SU-DHL-6 (cell line): ENCODE data around the gene PRMT3.

Experiments used
- H2AFZ ChIP-seq: fragments of 200-600 bp; sonication (generic); 2 replicates; pipeline ENCODE4 v1.6.1; 2014; ENCODE audit warnings: low read depth, mild to moderate bottlenecking, moderate library complexity, mixed read lengths, antibody characterized with exemption, low read length; ENCODE audit not compliant: severe bottlenecking
- H3F3A ChIP-seq: fragments of 200-600 bp; shearing (Covaris generic); 2 replicates; pipeline ENCODE4 v1.6.0; 2016; ENCODE audit warnings: antibody characterized with exemption, mild to moderate bottlenecking; ENCODE audit not compliant: insufficient read depth
- H3K27ac ChIP-seq: fragments of 200-600 bp; sonication (generic); 2 replicates; pipeline ENCODE4 v1.5.1; 2016; ENCODE audit warnings: low read depth, mild to moderate bottlenecking, low read length, moderate library complexity, mixed read lengths
- H3K27me3 ChIP-seq: fragments of 200-600 bp; sonication (generic), shearing (Covaris generic); 2 replicates; pipeline ENCODE4 v1.6.0; 2014; ENCODE audit warnings: mild to moderate bottlenecking, low read length
- H3K36me3 ChIP-seq: fragments of 200-600 bp; sonication (generic); 2 replicates; pipeline ENCODE4 v1.6.1; 2014; ENCODE audit warnings: mild to moderate bottlenecking, low read length, mixed read lengths
- H3K4me2 ChIP-seq: fragments of 300-600, 200-600 bp; shearing (Covaris generic), sonication (generic); 2 replicates; pipeline ENCODE4 v1.6.0; 2014; ENCODE audit warnings: low read length, low read depth, mild to moderate bottlenecking; ENCODE audit not compliant: poor library complexity, severe bottlenecking
- H3K4me3 ChIP-seq: fragments of 200-600 bp; sonication (generic); 2 replicates; pipeline ENCODE4 v1.5.1; 2014; ENCODE audit warnings: antibody characterized with exemption, low read length, mild to moderate bottlenecking, mixed read lengths; ENCODE audit not compliant: insufficient read depth, poor library complexity, severe bottlenecking
- H3K79me2 ChIP-seq: fragments of 200-600 bp; sonication (generic); 2 replicates; pipeline ENCODE4 v1.6.1; 2014; ENCODE audit warnings: mild to moderate bottlenecking, low read length, moderate library complexity; ENCODE audit not compliant: insufficient read depth
- H3K9ac ChIP-seq: fragments of 200-600 bp; sonication (generic); 2 replicates; pipeline ENCODE4 v1.7.0; 2014; ENCODE audit warnings: mild to moderate bottlenecking, low read length
- H3K9me2 ChIP-seq: fragments of 200-600 bp; sonication (generic); replicated peaks from 2 replicates; pipeline ENCODE4 v1.6.1; 2014; ENCODE audit warnings: low read length; ENCODE audit not compliant: insufficient read depth
- H3K9me3 ChIP-seq: fragments of 200-600 bp; sonication (generic); 2 replicates; pipeline ENCODE4 v1.6.1; 2014; ENCODE audit warnings: low read length, mixed read lengths; ENCODE audit not compliant: insufficient read depth
- H4K20me1 ChIP-seq: fragments of 200-600 bp; sonication (generic); 2 replicates; pipeline ENCODE4 v1.6.1; 2014; ENCODE audit warnings: low read depth, mild to moderate bottlenecking, antibody characterized with exemption, low read length, moderate library complexity, mixed read lengths
- CTCF ChIP-seq: fragments of 200-600 bp; sonication (generic); IDR thresholded peaks from one replicate; pipeline ENCODE4 v1.5.1; 2017; ENCODE audit warnings: antibody characterized with exemption, mild to moderate bottlenecking, low read length, moderate library complexity; ENCODE audit not compliant: insufficient read depth, poor library complexity, severe bottlenecking
- EZH2phosphoT487 ChIP-seq: fragments of 200-600 bp; sonication (generic), shearing (Covaris generic); conservative IDR thresholded peaks from 2 replicates; pipeline ENCODE4 v1.6.1; 2018; ENCODE audit warnings: mild to moderate bottlenecking, antibody characterized with exemption, low read length, moderate library complexity, mixed read lengths

PRMT3 gene

DNA sequence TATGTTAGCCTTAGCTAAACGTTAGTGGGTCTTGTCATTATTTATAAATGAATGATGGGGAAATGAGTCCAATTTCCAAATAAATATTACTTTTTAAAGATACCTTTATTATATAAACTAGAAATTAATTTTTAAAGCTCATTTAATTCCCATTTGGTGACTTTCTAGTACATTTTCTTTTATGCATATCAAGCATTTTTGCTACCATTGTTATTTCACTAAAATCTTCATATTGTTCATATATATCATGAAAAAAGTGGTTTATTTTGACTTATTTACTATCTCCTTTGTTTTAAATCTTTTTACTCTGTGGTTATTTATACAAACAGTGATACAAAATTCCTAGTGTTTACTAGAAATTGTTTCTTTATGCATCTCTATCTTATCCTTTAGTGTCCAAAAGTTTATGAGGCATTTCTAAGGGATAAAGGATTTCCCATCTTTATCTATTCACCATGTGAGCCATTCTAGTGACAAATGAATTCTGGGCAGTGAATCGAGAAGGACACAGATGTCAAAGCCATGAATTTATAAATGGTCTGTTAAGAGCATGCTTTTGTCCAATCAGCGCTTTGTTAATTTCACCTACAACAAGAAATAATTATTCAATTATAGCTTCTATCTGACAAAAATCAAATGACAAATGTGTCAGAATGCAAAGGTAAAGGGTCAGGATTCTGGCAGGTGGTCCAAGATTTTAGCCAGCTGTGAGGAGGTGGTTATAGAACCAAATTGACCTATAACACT lies 70.6 kb downstream of the PRMT3 start:
- H3K9ac ChIP-seq: no peak overlapping the region
- H3K9me2 ChIP-seq: no peaks in the 10 kb centered on the region
- H4K20me1 ChIP-seq: 0 out of 2 replicates have a peak, but pooled peaks cover 3% of the 10 kb centered on the region
- TF ChIP-seq EZH2phosphoT487 (no peak), CTCF (no peak)
- peaks cover 49% of the 10 kb centered on the region; the same call in 1 of the 2 replicates for H3K36me3 ChIP-seq
- no peak overlapping the region for H2AFZ ChIP-seq
- H3K27me3 ChIP-seq: no peaks in the 10 kb centered on the region
- no peaks in the 10 kb centered on the region for H3K9me3 ChIP-seq
- no peak overlapping the region for H3K4me2 ChIP-seq
- no peak overlapping the region for H3K27ac ChIP-seq
- no peak overlapping the region for H3K4me3 ChIP-seq
- no peaks in the 10 kb centered on the region for H3F3A ChIP-seq
- H3K79me2 ChIP-seq: no peaks in the 10 kb centered on the region

- no peak overlapping the region for H2AFZ ChIP-seq
- no peak overlapping the region for H3K4me2 ChIP-seq
- no peak overlapping the region for H3K9ac ChIP-seq
- H4K20me1 ChIP-seq: 0 out of 2 replicates have a peak, but pooled peaks cover 3% of the 10 kb centered on the region
- H3K27ac ChIP-seq: no peak overlapping the region
- H3K9me3 ChIP-seq: no peaks in the 10 kb centered on the region
- H3F3A ChIP-seq: peaks cover 1% of the 10 kb centered on the region; the same call in 1 of the 2 replicates
- H3K36me3 ChIP-seq: peaks cover 54% of the 10 kb centered on the region
- no peaks in the 10 kb centered on the region for H3K27me3 ChIP-seq
- no peak for TF ChIP-seq EZH2phosphoT487
- no peak for TF ChIP-seq CTCF
- H3K79me2 ChIP-seq: 0 out of 2 replicates have a peak, but pooled peaks cover 4% of the 10 kb centered on the region
- no peaks in the 10 kb centered on the region for H3K9me2 ChIP-seq
- H3K4me3 ChIP-seq: no peak overlapping the region
Observed at GRCh38 chr11:20458905-20459632, 71.6 kb downstream of the PRMT3 start.

- H3K4me3 ChIP-seq: no peak overlapping the region
- H3K36me3 ChIP-seq: peaks cover 54% of the 10 kb centered on the region
- TF ChIP-seq EZH2phosphoT487 (no peak), CTCF (no peak)
- no peak overlapping the region for H3K9ac ChIP-seq
- H2AFZ ChIP-seq: no peak overlapping the region
- peaks cover 8% of the 10 kb centered on the region; the same call in 1 of the 2 replicates for H3F3A ChIP-seq
- no peak overlapping the region for H3K27ac ChIP-seq
- no peaks in the 10 kb centered on the region for H3K9me2 ChIP-seq
- H3K79me2 ChIP-seq: 0 out of 2 replicates have a peak, but pooled peaks cover 4% of the 10 kb centered on the region
- no peaks in the 10 kb centered on the region for H3K27me3 ChIP-seq
- H3K4me2 ChIP-seq: no peak overlapping the region
- H4K20me1 ChIP-seq: 0 out of 2 replicates have a peak, but pooled peaks cover 3% of the 10 kb centered on the region
- H3K9me3 ChIP-seq: no peaks in the 10 kb centered on the region
Observed at GRCh38 chr11:20459865-20460264, 72.3 kb downstream of the PRMT3 start.
